Trophoblast cell (in vitro differentiated cells and primary cell): ENCODE measurements around the gene DEPDC1B.

Experiments
- DNase-seq, 2 donors: peaks; one replicate each; pipeline ENCODE4 v3.0.0-alpha.2; 2016
- H2AFZ ChIP-seq: 2 replicates; pipeline ENCODE4 v1.6.1; 2013; ENCODE audit warnings: low read length, moderate library complexity, mild to moderate bottlenecking; ENCODE audit not compliant: insufficient read depth, poor library complexity
- H2AK5ac ChIP-seq: 2 replicates; pipeline ENCODE4 v1.6.1; 2013; ENCODE audit warnings: mild to moderate bottlenecking, low read length
- H2BK120ac ChIP-seq: 2 replicates; pipeline ENCODE4 v1.6.1; 2013; ENCODE audit warnings: low read length, mild to moderate bottlenecking, moderate library complexity; ENCODE audit not compliant: insufficient read depth, poor library complexity
- H2BK12ac ChIP-seq: 2 replicates; pipeline ENCODE4 v1.6.1; 2013; ENCODE audit warnings: mild to moderate bottlenecking, low read length, moderate library complexity
- H2BK5ac ChIP-seq: 2 replicates; pipeline ENCODE4 v1.6.1; 2013; ENCODE audit warnings: low read length, low read depth, moderate library complexity, mild to moderate bottlenecking; ENCODE audit not compliant: poor library complexity
- H3K14ac ChIP-seq: 2 replicates; pipeline ENCODE4 v1.6.1; 2013; ENCODE audit warnings: mild to moderate bottlenecking, low read length
- H3K18ac ChIP-seq: 2 replicates; pipeline ENCODE4 v1.6.1; 2013; ENCODE audit warnings: mild to moderate bottlenecking, low read length
- H3K23ac ChIP-seq: 2 replicates; pipeline ENCODE4 v1.6.1; 2013; ENCODE audit warnings: low read length
- H3K27ac ChIP-seq: 2 replicates; pipeline ENCODE4 v1.5.1; 2013; ENCODE audit warnings: low read depth, mild to moderate bottlenecking, inconsistent platforms, low read length, moderate library complexity
- H3K27me3 ChIP-seq: 2 replicates; pipeline ENCODE4 v1.6.1; 2013; ENCODE audit warnings: inconsistent platforms, mild to moderate bottlenecking, low read length, moderate library complexity; ENCODE audit not compliant: insufficient read depth
- H3K36me3 ChIP-seq, 2 experiments: 1 replicate in 1 of 2; 2 replicates in 1 of 2; pipeline ENCODE4 v1.6.1; 2013; ENCODE audit warnings: low read length in 2 of 2, mild to moderate bottlenecking in 2 of 2, moderate library complexity in 1 of 2; ENCODE audit not compliant: insufficient read depth in 2 of 2, control insufficient read depth in 1 of 2
- H3K4ac ChIP-seq: 2 replicates; pipeline ENCODE4 v1.6.1; 2013; ENCODE audit warnings: low read depth, mild to moderate bottlenecking, low read length, moderate library complexity
- H3K4me1 ChIP-seq, 2 experiments: 1 replicate in 1 of 2; 2 replicates in 1 of 2; pipeline ENCODE4 v1.6.1; 2013; ENCODE audit warnings: low read length in 2 of 2, mild to moderate bottlenecking in 2 of 2, moderate library complexity in 1 of 2; ENCODE audit not compliant: insufficient read depth in 2 of 2, control insufficient read depth in 1 of 2
- H3K4me2 ChIP-seq: 2 replicates; pipeline ENCODE4 v1.6.1; 2013; ENCODE audit warnings: inconsistent platforms, mild to moderate bottlenecking, low read length, moderate library complexity
- H3K4me3 ChIP-seq: 2 replicates; pipeline ENCODE4 v1.5.1; 2013; ENCODE audit warnings: mild to moderate bottlenecking, low read depth, low read length, inconsistent platforms
- H3K79me1 ChIP-seq: one replicate; pipeline ENCODE4 v1.6.1; 2013; ENCODE audit warnings: low read length
- H3K79me2 ChIP-seq: 2 replicates; pipeline ENCODE4 v1.6.1; 2013; ENCODE audit warnings: low read length, mild to moderate bottlenecking; ENCODE audit not compliant: control insufficient read depth, insufficient read depth, poor library complexity
- H3K9ac ChIP-seq: 2 replicates; pipeline ENCODE4 v1.6.1; 2013; ENCODE audit warnings: mild to moderate bottlenecking, low read length
- H3K9me3 ChIP-seq: 2 replicates; pipeline ENCODE4 v1.6.1; 2013; ENCODE audit warnings: low read depth, mild to moderate bottlenecking, control low read depth, inconsistent platforms, low read length; ENCODE audit not compliant: insufficient read depth
- H4K12ac ChIP-seq: 2 replicates; pipeline ENCODE4 v1.6.1; 2013; ENCODE audit warnings: low read depth, mild to moderate bottlenecking, low read length, moderate library complexity
- H4K8ac ChIP-seq: 2 replicates; pipeline ENCODE4 v1.6.1; 2013; ENCODE audit warnings: low read depth, mild to moderate bottlenecking, low read length, moderate library complexity
- H4K91ac ChIP-seq: one replicate; pipeline ENCODE4 v1.6.1; 2013; ENCODE audit warnings: low read depth, mild to moderate bottlenecking, low read length, moderate library complexity
- WGBS: extraction: QIAGEN DNeasy Blood & Tissue Kit; methylation state at CpG from one replicate; pipeline ENCODE4 v1.1.7; 2013; ENCODE audit warnings: missing lambda C conversion rate; ENCODE audit not compliant: insufficient read length, insufficient coverage; ENCODE audit errors: extremely low coverage; 5-methylcytosine and 5-hydroxymethylcytosine counted together

Gene DEPDC1B

GRCh38 chr5:60583616-60584015 is 116.3 kb downstream of the DEPDC1B start:
- H3K18ac ChIP-seq, result no peak overlapping the region
- no peaks in the 10 kb centered on the region for H3K79me1 ChIP-seq
- no peak overlapping the region for H2AFZ ChIP-seq
- no peak overlapping the region for H3K27ac ChIP-seq
- no peak overlapping the region for H4K8ac ChIP-seq
- no peaks in the 10 kb centered on the region for H3K27me3 ChIP-seq
- no peak overlapping the region for H4K12ac ChIP-seq
- H2BK12ac ChIP-seq, result no peak overlapping the region
- no peak overlapping the region for H4K91ac ChIP-seq
- no peak overlapping the region for H3K4me2 ChIP-seq
- H3K4ac ChIP-seq, result no peak overlapping the region
- H3K9me3 ChIP-seq, result peaks cover 4% of the 10 kb centered on the region
- no peak overlapping the region for H3K14ac ChIP-seq
- no peak overlapping the region for H2BK120ac ChIP-seq
- H3K9ac ChIP-seq, result no peak overlapping the region
- H3K4me1 ChIP-seq, result no peaks in the 10 kb centered on the region
- peaks cover 3 to 4% of the 10 kb centered on the region in 2 experiments for H3K36me3 ChIP-seq
- no peak overlapping the region for H3K4me3 ChIP-seq
- peaks cover 2% of the 10 kb centered on the region for H3K79me2 ChIP-seq
- DNase-seq, result no peak
- H3K23ac ChIP-seq, result no peak overlapping the region
- H2AK5ac ChIP-seq, result no peak overlapping the region
- no peak overlapping the region for H2BK5ac ChIP-seq

DNA sequence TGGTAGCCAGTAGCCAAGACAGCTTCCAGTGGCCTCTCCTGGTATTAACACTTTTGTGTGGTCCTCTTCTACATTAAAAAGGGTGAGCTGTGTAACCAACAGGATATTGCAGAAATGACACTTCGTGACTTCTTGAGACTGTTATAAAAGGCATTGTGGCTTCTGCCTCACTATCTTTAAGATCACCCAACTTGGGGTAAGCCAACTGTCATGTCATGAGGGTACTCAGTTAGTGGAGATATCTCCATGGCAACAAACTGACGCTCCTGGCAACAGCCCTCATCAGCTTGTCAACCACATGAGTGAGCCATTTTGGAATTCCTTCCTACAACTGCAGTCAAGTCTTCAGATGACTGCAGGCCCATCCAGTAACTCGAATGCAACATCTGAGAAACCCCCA is 121.7 kb downstream of the DEPDC1B start:
- Histone ChIP-seq H3K9me3 (peaks cover 4% of the 10 kb centered on the region), H2AFZ (no peak overlapping the region), H3K18ac (no peak overlapping the region), H3K27ac (no peak overlapping the region), H3K4me1 (no peaks in the 10 kb centered on the region), H3K4me2 (no peak overlapping the region), H2BK120ac (no peak overlapping the region), H3K36me3 (peaks cover 3 to 4% of the 10 kb centered on the region in 2 experiments), H3K14ac (no peak overlapping the region), H3K23ac (no peak overlapping the region), H2AK5ac (no peak overlapping the region), H4K12ac (no peak overlapping the region), H3K79me2 (peaks cover 2% of the 10 kb centered on the region), H3K79me1 (no peaks in the 10 kb centered on the region), H3K27me3 (no peaks in the 10 kb centered on the region), H4K8ac (no peak overlapping the region), H3K4ac (no peak overlapping the region), H3K9ac (no peak overlapping the region), H2BK12ac (no peak overlapping the region), H3K4me3 (no peak overlapping the region), H2BK5ac (no peak overlapping the region), H4K91ac (no peak overlapping the region)
- DNase-seq, result peak; percentile 11 to 21
- WGBS, result no CpG with 5 or more reads among the region's 3 CpGs

DNA sequence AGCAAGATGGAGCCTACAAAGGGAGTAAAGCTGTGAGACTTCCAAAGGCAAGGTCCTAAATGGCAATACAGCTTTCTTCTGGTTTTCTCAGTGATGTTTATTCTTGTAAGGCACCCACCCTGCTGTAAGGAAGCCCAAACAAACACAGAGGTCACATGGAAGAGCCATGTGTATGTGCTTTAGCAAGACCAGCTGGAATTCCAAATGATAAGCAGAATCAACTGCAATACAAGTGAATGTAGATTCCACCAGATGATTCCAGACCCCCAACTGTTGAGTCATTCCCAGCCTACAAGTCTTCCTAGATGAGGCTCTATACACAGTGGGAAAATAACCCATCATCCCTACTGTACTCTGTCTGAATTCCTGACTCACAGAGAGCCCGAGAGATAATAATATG is 122.8 kb downstream of the DEPDC1B start:
- Histone ChIP-seq H4K91ac (no peak overlapping the region), H3K4me3 (no peak overlapping the region), H3K36me3 (peaks cover 3 to 4% of the 10 kb centered on the region in 2 experiments), H3K18ac (no peak overlapping the region), H2AFZ (no peak overlapping the region), H3K79me1 (no peaks in the 10 kb centered on the region), H3K27me3 (no peaks in the 10 kb centered on the region), H3K9me3 (peaks cover 4% of the 10 kb centered on the region), H3K23ac (no peak overlapping the region), H4K8ac (no peak overlapping the region), H3K27ac (no peak overlapping the region), H3K9ac (no peak overlapping the region), H3K4me2 (no peak overlapping the region), H3K4me1 (no peaks in the 10 kb centered on the region), H3K14ac (no peak overlapping the region), H2AK5ac (no peak overlapping the region), H3K79me2 (peaks cover 2% of the 10 kb centered on the region), H2BK5ac (no peak overlapping the region), H2BK12ac (no peak overlapping the region), H3K4ac (no peak overlapping the region), H4K12ac (no peak overlapping the region), H2BK120ac (no peak overlapping the region)
- no peak for DNase-seq
- no CpG with 5 or more reads among the region's 1 CpG for WGBS

GRCh38 chr5:60576425-60576824 is 123.5 kb downstream of the DEPDC1B start:
- no CpG with 5 or more reads among the region's 2 CpGs for WGBS
- Histone ChIP-seq H3K9ac (no peak overlapping the region), H3K23ac (no peak overlapping the region), H3K27me3 (no peaks in the 10 kb centered on the region), H3K79me2 (peaks cover 2% of the 10 kb centered on the region), H3K4me2 (no peak overlapping the region), H3K9me3 (peaks cover 4% of the 10 kb centered on the region), H2AK5ac (no peak overlapping the region), H3K14ac (no peak overlapping the region), H3K36me3 (peaks cover 3 to 4% of the 10 kb centered on the region in 2 experiments), H3K79me1 (no peaks in the 10 kb centered on the region), H3K4ac (no peak overlapping the region), H3K4me3 (no peak overlapping the region), H4K8ac (no peak overlapping the region), H3K4me1 (no peaks in the 10 kb centered on the region), H2BK120ac (no peak overlapping the region), H2AFZ (no peak overlapping the region), H2BK12ac (no peak overlapping the region), H3K27ac (no peak overlapping the region), H2BK5ac (no peak overlapping the region), H4K91ac (no peak overlapping the region), H3K18ac (no peak overlapping the region), H4K12ac (no peak overlapping the region)
- DNase-seq, result no peak
